ENCODE measurements around the gene SAT1.

DNA sequence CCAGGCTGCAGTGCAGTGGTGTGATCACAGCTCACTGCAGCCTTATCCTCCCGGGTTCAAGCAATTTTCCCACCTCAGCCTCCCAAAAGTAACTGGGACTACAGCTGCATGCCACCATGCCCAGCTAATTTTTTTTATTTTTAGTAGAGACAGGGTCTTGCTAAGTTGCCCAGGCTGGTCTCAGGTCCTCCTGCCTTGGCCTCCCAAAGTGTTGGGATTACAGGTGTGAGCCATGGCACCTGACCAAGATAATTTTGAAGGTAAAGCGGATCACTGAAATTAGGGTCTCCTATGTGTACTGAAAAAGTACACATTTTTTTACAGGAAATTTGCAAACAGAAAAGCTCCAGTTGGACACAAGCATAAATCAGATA is 4.8 kb downstream of the SAT1 start:
- no peak for TF ChIP-seq POLR2A (IDR thresholded peaks at IDR 0.05)
- TF ChIP-seq, protein P1, sequence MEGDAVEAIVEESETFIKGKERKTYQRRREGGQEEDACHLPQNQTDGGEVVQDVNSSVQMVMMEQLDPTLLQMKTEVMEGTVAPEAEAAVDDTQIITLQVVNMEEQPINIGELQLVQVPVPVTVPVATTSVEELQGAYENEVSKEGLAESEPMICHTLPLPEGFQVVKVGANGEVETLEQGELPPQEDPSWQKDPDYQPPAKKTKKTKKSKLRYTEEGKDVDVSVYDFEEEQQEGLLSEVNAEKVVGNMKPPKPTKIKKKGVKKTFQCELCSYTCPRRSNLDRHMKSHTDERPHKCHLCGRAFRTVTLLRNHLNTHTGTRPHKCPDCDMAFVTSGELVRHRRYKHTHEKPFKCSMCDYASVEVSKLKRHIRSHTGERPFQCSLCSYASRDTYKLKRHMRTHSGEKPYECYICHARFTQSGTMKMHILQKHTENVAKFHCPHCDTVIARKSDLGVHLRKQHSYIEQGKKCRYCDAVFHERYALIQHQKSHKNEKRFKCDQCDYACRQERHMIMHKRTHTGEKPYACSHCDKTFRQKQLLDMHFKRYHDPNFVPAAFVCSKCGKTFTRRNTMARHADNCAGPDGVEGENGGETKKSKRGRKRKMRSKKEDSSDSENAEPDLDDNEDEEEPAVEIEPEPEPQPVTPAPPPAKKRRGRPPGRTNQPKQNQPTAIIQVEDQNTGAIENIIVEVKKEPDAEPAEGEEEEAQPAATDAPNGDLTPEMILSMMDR (IDR thresholded peaks at IDR 0.05), result no peak

Measured in body of pancreas (tissue), 4 donors.